ENCODE data around the gene MED13L.

The MED13L gene

DNA sequence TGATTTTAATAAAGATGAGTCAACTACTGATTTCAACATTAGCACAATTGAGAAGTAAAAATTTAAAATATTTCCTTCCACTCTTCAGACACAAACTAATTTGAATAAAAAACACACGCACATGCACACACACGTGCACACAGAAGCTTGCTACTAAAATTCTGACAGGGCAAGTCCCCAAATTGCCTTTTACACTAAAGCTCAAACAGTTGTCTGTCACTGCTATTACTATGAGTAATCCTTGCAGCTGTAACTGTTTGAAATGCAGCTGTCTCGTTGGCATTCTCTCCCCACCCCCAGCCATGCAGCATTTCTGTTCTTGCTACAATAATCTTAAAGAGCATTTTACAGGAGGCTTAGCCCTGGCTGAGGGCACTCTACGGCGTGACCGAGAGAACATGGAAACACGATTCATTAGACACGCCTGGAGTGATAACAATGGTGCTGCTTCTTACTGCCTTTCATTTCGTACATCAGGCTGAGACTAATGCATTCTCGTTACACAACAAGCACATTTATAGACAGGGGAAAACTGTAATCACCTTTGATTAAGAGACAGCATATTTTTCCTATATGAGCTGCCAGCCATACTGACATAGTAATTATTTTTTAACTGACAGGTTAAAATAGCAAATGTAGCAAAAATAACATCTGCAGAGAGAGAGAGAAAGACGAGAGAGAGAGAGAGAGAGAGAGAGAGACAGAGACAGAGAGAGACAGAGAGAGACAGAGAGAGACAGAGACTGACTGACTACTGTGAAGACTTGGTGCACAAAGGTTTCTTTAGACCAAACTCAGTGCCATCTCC, 153.8 kb downstream of the MED13L start:
- DNase-seq, result peak; percentile 98

DNA sequence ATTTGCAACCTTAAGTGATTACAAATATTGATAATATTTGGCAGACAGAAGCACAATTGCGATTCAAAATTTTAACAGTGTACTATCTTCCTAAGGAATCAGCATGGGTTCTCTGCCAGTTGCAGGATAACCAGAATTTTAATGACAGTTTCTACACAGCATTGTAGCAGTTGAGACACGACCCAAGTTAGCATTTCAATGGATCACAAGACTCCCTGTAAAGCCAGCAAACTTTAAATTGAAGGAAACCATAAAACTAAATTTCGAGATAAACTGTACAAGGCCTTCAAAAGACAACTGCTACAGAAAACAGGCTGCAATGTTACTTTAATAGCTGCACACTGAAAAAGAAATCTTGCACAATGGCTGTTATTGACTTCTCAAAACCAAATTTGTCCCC, 154.9 kb downstream of the MED13L start:
- no peak for DNase-seq

DNA sequence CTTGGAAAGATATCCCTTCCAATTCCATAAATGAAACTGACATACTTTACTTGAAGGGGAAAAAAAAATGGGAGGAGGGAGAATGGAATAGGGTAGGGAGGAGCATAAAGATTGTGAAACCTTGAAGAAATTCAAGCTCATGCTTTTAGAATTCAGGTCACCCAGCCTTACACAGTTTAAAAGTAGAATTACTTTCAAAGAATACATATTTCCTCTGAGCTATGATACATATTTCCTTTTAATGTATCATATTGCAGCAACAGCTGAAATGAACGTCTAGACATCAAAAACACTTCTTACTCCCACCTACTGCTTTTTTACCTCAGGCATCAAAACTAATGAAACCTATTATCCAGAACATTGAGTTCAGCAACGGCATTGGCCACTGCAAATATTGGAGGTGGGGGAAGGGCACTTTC, 156.0 kb downstream of the MED13L start:
- no peak for DNase-seq

DNA sequence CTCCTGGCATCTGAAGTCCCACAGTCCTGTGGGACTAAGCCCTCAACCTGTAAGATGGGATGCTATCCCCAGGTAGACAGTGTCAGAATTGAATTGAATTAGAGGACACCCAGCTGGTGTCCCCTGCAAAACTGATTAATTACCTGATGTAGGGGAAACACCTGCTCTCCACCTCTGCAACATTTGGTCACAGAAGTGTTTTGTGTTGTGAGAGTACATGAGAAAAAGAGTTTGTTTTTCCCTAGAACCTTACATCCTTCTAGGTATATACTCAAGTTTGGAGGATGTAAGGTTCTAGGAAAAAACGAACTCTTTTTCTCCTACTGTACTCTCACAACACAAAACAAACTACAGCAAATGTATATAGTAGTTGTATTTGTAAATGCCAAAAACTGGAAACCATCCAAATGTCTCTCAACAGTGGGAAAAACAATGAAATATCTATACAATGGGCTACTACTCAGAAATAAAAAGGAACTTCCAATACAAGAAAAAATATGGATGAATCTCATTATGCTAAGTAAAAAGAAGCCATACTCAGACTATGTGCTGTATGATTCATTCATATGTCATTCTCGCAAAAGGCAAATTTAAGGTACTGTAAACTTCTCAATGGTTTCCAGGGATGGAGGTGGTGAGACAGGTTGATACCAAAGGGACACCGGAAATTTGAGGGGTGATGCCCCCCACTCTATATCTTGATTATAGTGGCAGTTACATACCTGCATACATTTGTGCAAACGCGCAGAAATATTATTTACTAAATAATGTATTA, 160.7 kb downstream of the MED13L start:
- DNase-seq, result no peak

DNA sequence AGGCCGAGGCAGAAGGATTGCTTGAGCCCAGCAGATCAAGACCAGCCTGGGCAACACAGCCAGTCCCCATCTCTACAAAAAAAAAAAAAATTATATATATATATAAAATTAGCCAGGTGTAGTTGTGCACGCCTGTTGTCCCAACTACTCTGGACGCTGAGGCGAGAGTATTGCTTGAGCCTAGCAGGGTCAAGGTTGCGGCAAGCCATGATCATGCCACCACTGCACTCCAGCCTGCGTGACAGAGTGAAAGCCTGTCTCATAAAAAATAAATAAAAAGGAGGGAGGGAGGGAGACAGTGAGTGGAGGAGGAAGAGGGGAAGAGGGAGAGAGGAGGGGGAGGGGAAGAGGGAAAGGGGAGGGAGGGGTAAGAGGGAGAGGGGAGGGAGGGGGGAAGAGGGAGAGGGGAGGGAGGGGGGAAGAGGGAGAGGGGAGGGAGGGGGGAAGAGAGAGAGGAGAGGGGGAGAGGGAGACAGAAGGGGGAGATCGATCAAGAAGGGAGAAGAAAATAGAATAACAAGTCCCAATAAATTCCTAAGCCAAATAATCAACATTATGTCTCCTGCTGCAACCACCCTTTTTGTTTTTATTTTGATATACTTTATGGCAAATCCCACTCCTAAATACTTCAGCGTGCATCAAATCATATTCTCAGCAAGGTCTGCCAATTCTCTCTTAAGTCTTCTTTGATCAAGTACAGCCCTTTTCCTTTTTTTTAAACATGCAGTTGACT, 163.9 kb downstream of the MED13L start:
- DNase-seq, result no peak

DNA sequence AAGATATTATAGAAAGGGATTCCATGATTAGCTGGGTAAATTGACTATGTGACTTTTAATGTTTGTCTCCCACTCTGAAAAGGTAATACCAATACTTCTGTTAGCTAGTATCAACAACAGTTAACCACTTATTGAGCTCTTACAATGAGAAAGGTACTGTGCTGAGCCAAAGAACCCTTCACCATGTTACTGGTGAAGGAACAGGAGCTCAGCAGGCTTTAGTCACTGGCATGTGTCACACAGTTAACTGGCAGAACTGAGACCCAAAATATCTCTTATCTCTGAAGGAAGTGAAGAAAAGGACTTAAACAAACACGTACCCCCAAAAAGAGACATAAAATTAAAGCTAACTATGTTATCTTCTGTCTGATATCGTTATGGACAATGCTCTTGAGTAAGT, 170.6 kb downstream of the MED13L start:
- no peak for DNase-seq

DNA sequence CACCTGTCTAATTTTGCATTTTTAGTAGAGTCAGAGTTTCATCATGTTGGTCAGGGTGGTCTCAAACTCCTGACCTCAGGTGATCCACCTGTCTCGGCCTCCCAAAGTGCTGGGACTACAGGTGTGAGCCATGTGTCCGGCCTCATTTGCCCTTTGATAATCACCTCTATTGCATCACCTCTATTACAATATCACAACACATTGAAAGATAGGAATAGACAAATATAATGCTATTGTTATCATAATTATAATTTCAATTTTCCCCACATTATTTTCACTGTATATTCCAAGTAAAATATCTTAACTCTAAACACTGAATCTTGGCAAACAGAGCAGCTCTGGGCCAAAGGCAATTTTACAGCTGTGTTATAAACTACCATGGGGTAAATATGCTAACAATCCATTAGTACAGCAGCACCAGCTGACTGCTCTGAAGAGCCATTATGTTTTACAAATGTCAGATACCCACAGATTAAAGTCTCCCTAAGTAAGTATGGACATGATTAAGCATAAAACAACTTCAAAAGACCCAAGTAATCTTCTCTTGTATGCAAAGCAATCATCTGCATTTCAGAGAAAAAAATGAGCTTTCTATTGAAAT, 173.2 kb downstream of the MED13L start:
- no peak for DNase-seq

DNA sequence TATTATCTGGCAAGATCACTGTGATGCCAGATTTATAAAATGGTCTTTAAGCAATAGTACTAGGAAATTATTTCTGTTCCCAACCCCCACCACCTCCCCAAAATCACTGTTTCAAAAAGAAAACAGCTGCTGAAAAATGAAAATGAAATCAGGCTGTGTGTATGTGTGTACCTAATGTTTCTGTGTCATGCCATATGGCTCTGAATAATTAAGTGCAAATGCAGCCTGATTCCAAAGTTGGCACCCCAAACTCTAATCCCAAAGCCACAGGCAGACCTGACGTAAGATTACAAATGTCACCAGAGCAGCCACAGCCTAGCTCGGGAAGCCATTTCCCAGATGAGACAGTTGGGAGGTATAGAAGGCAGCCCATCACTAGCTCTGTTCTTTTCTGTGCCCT, 175.5 kb downstream of the MED13L start:
- no peak for DNase-seq

DNA sequence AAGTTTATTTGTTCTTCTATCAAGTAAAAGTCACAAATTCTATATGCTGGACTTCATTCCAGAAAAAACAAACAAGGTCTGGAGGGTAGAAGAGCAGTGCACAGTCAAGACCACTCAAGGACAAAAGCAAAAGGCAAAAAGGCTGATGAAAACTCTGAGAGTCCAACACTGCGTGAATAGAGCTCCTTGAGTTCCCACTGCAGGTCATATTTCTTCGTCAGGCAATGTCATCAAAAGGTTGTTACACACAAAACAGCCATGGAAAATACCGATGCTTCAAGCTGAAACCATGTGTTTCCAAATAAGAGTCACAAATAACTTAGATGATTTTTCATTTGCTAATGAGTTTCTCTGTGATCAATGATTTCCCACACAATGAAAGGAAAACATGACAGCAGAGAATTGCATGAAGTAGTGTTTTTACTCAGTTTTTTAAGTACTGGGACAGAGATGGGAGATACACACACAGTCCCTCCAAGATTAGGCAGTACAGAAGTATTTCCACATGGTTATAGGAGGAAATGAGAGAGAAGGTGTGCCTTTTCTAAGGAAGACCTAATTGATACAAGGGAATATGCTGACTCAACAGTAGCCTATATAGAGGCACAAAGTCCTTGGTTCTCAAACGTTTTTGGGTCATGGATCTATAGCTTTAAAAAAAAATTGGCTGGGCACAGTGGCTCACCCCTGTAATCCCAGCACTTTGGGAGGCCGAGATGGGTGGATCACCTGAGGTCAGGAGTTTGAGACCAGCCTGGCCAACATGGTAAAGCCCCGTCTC, 177.7 kb downstream of the MED13L start:
- DNase-seq, result no peak

DNA sequence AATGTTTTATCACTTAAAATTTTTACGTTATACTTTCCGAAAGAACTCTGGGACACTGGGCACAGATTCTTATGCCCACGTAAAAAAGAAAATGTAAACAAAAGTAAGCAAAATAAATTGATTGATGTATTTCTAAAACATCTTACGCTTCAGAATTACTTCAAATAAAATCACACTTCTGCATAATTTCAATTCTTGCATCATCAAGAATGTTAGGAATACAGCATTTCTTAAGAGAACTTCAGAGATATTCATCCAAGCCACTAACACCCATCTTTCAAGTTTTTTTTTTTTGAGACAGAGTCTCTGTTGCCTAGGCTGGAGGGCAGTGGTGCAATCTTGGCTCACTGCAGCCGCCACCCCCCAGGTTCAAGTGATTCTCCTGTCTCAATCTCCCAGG, 180.6 kb downstream of the MED13L start:
- no peak for DNase-seq

DNA sequence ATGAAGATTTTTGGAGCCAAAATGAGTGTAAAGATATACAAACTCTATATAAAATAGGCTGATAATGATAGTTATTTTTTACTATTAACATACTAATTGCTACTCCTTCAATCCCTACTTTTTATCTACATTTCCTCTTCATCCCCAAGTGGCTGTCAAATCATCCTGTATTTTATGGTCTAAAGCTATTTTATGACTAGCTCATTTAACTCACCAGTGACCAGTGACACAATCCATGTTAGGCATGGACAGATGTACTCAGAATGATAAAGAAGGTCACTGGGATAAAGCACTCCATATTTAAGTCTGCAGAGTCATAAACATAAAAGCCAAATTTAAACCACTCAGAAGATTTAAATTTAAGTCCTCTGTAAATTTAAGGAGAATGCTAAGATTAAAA, 183.0 kb downstream of the MED13L start:
- no peak for DNase-seq

DNA sequence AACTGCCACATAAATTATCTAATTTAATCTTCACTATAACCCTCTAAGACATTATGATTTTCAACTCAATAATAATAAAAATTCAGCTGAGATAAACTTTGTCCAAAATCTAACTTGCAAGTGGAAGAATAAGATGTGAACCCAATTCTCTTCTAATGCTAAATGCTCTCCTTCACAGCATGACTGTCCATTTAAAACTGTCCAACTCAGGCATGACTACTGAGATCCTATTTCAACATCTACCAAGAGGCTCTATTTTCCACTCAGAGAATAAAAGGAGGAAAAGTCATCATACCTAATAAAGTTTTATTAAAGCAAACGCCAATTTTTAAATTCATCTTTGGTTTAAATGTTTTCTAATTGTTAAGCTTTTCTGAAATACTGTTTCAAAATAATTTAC, 183.6 kb downstream of the MED13L start:
- DNase-seq, result no peak

DNA sequence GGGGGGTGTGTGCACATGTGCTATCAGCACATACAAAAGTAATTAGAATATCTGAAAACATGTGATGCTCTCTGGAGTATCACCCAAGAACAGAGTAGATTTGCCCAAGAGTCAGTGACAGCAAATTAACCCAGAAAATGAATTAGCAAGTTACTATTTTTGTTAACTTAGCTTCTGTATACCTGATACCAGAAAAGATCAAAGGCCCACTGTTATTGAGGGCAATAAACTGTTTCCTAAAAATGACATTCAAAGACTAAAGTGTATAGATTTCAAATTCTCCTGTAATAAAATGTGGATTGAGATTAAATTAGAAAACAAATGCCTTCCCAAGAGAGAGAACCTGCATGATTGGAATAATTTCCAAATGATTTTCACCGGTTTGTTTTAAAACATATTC, 184.7 kb downstream of the MED13L start:
- no peak for DNase-seq

DNA sequence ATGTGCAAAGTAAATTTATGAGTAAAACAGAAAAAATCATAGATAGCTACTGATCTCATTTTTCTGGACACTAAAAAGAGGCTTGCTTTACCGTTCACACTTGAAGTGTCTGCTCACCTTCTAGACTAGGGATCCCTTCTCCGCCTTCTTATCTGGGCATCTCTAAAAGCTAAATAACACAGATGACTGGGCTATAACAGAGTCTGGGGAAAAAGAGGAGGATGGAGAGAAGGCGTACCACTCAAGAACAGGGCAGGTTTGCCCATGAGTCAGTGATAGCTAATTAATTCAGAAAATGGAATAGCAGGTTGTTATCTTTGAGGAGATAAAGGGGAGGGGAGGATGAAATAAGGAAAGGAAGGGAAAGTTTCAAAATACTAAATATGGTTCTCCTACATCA, 185.3 kb downstream of the MED13L start:
- DNase-seq, result no peak

DNA sequence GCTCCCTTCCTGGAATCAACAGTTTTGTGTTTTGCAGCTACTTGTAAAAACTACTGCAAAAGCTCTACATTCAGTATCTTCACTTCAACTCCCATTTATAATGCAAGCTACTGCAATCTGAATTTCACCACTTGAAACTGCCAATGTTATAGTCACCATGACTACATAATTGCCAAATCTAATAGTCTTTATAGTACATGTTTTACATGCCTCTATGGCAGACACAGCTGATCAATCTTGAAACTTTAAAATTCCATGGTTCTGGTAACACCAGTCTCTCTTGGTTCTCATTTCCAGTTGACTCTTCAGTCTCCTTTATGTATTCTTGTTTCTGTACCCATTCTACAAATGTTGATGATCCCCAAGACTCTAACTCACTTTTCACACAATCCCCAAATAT, 185.9 kb downstream of the MED13L start:
- DNase-seq, result no peak

DNA sequence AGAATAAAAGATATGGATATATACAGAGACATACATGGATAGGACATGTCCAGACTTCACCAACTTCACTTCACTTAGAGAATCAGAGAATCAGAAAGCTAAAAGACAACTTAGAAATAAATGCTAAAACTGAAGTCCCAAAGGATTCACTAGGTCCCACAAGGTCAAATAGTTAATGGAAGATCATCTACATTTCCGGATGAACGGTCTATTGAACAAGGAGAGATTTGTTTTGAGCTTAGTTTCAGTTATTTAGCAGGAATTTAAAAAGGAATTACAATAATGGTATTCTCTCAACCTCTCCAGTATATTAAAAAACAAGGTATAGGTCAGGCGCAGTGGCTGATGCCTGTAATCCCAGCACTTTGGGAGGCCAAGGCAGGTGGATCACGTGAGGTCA, 187.0 kb downstream of the MED13L start:
- no peak for DNase-seq

DNA sequence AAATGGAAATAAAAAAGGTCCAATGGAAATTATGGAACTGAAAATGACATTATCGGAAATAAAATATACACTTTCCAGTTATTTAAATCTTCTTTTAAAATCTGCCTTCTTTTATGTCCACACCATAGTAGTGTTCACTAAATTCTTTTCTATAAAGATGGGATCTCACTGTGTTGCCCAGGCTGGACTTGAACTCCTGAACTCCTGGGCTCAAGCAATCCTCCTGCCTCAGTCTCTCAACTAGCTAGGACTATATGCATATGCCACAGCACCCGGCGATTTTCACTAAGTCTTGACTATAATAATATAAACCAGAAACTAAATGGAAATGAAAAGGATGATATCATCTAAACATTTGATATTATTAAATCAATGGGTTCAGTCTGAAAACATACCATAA, 188.4 kb downstream of the MED13L start:
- no peak for DNase-seq

DNA sequence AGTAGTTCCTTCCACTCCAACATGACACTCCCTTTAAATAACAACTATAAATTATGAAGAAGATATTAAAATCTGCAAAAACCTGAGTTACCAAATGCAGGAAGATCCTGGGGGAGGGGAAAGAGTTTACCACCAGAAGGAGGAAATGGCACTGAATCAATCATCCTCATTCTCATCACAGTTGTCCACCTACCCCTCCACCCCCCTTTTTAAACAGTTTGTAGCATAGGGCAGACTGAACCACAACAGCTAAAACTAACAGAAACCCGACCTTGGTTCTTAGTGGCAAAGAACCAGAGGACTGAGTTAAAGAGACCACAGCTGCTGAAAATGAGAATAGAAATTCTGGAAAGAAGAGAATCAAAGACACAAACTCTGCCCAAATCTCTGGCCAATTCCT, 189.5 kb downstream of the MED13L start:
- DNase-seq, result no peak

DNA sequence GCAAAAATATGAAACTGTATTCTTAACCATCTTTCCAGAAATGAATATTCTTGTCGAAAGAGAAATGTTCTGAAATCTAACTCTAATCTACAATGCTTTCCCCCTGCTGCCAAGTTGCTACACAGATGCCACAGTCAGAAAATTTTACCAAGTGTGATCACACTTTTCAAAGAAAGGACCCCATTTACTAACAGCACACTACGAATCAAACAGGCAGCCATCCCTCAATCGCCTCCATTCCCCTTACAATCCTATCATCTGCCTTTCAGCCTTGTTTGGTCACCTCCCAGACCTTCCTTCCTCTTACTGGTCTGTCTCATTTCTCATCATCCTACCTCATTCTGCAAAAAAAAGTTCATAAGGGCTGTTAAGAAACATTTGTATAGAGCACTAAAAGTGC, 190.1 kb downstream of the MED13L start:
- no peak for DNase-seq

DNA sequence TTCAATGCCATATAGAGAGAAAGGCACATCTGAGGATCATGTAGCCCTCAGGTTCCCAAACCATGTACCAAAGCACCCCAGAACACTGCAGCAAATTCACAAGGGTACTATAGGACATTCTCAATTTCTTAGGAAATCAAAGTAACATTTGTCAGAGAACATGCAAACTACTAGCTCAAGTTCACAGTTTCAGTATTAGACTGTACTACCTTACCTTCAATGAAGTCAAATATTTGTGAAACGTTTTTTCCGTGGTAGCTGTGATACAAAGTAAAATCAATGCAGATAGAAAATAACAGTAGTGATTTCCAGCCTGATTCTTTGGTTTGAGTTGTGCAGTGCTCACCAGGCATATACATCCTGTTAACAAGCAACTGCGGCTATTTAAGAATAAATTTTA, 197.1 kb downstream of the MED13L start:
- no peak for DNase-seq

DNA sequence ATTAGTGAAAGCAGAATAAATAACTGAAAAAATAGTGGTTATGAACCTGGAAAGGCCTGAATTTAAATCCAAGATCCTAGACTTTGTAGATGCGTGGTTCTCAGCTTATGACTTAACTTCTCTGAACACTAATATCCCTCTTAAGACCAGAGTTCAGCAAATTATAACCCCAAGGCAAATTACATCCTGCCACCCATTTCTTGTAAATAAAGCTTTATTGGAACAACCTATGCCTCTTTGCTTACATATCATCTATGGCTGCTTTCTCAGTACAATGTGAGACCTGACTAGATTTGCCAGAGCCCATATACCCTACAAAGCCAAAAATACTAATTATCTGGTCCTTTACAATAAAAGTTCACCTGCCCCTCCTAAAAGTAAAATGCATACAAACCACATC, 199.1 kb downstream of the MED13L start:
- DNase-seq, result no peak

DNA sequence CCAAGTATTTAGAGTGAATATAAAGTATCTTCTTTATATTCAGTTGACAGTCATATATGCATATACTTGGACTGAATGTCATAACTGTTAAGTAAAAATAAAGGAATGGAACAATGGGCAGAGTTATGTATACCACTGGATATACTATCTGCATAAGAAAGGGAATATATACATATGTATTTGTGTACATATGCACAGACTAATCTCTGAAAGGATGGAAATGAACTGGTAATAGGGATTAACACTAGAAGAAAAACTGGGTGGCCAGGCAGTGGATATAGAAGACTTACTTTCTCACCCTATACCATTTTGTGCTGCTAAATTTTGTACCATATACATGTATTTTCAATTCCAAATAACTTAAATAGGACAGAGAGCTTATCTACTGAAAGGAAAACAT, 200.1 kb downstream of the MED13L start:
- DNase-seq, result no peak

DNA sequence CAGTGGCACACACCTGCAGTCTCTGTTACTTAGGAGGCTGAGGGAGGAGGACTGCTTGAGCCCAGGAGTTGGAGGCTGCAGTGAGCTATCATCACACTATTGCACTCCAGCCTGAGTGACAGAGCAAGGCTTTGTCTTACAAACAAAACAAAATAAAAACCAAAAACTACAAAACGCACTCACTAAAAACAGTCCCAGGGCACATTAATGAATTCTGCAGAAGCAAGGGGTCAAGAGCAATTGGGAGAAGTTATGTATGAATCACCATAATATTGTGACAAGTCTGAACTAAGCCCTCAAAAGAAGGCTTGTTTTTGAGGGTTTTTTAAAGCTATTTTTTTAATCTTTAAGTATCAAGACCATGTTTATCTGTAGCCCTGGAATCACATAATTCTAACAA, 201.1 kb downstream of the MED13L start:
- no peak for DNase-seq
